GM18867 (cell line): Measurements from ENCODE around the gene PTGER2.

Source experiments
- ATAC-seq: cut with Tn5 transposase; IDR thresholded peaks from one replicate; pipeline ENCODE4 v1.9.1; 2021; ENCODE audit warnings: mild to moderate bottlenecking, moderate library complexity; ENCODE audit not compliant: unreplicated experiment

The PTGER2 gene

GRCh38 chr14:52369305-52369801 is 55.2 kb downstream of the PTGER2 start:
- no peak for ATAC-seq

GRCh38 chr14:52370406-52370935 is 56.4 kb downstream of the PTGER2 start:
- no peak for ATAC-seq

GRCh38 chr14:52377940-52378339 is 63.8 kb downstream of the PTGER2 start:
- ATAC-seq: no peak
